H1 (cell line): ENCODE measurements around the gene PGGHG. TPM values are rescaled to one million over a fixed set of nuclear protein-coding genes. Genes with fewer than 3 reads are reported as not detected.

Experiments used
- CTCF ChIA-PET: fragments of 300-600 bp; sonication (Branson Sonifier 250); formaldehyde crosslinking; loops from one replicate; lab custom pipeline; 2021; ENCODE audit not compliant: partially characterized antibody; lab: Charles Lee
- POLR2A ChIA-PET: fragments of 300-600 bp; sonication (Branson Sonifier 250); formaldehyde crosslinking; loops from one replicate; lab custom pipeline; 2021; ENCODE audit warnings: inconsistent platforms; ENCODE audit not compliant: partially characterized antibody; lab: Charles Lee
- DNase-seq, 2 experiments: peaks; one replicate each; pipeline versions ENCODE4 v3.0.0 to v3.0.0-alpha.2; 2010 to 2022; ENCODE audit warnings: low spot score in 2 of 2, low read depth in 1 of 2, mixed read lengths in 1 of 2
- FAIRE-seq: peaks from 2 replicates; lab custom pipeline; 2011; peaks lifted over from hg19 to GRCh38; lab: Jason Lieb, UNC
- H2AFZ ChIP-seq: 2 replicates; pipeline ENCODE4 v1.8.1; 2012; ENCODE audit warnings: low read length, inconsistent platforms
- H2AK5ac ChIP-seq: 2 replicates; pipeline ENCODE4 v1.6.1; 2013; ENCODE audit warnings: low read depth, low read length
- H2BK120ac ChIP-seq: replicated peaks from 2 replicates; pipeline ENCODE3; 2013; ENCODE audit warnings: low read depth, low read length, inconsistent platforms
- H2BK12ac ChIP-seq: 2 replicates; pipeline ENCODE4 v1.6.1; 2013; ENCODE audit warnings: low read depth, low read length
- H2BK15ac ChIP-seq: 2 replicates; pipeline ENCODE4 v1.6.1; 2013; ENCODE audit warnings: low read length
- H2BK20ac ChIP-seq: 2 replicates; pipeline ENCODE4 v1.6.1; 2013; ENCODE audit warnings: low read length
- H2BK5ac ChIP-seq: 2 replicates; pipeline ENCODE4 v1.6.1; 2013; ENCODE audit warnings: low read depth, low read length
- H3K14ac ChIP-seq: 2 replicates; pipeline ENCODE4 v1.6.1; 2013; ENCODE audit warnings: inconsistent platforms; ENCODE audit not compliant: insufficient read length
- H3K18ac ChIP-seq: 2 replicates; pipeline ENCODE4 v1.6.1; 2013; ENCODE audit warnings: low read length; ENCODE audit errors: extremely low read depth
- H3K23ac ChIP-seq: 2 replicates; pipeline ENCODE4 v1.6.1; 2013; ENCODE audit warnings: inconsistent platforms; ENCODE audit not compliant: insufficient read length
- H3K23me2 ChIP-seq: 2 replicates; pipeline ENCODE4 v1.6.1; 2013; ENCODE audit warnings: low read depth, low read length
- H3K27ac ChIP-seq: 2 replicates; pipeline ENCODE4 v1.6.1; 2011; ENCODE audit warnings: low read depth, low read length, inconsistent platforms
- H3K27me3 ChIP-seq, 4 experiments: replicated peaks in 1 of 4; 1 replicate in 1 of 4; 2 replicates in 3 of 4; pipeline versions ENCODE4 v1.6.1 to v1.8.1; 2011 to 2013; ENCODE audit warnings: low read length in 3 of 4, mild to moderate bottlenecking in 3 of 4, inconsistent platforms in 2 of 4, mixed read lengths in 2 of 4, moderate library complexity in 1 of 4; ENCODE audit not compliant: control insufficient read depth in 3 of 4, insufficient read depth in 3 of 4; ENCODE audit errors: extremely low read depth in 1 of 4
- H3K36me3 ChIP-seq, 4 experiments: 2 replicates each; pipeline versions ENCODE4 v1.6.1 to v1.8.1; 2011 to 2013; ENCODE audit warnings: mild to moderate bottlenecking in 4 of 4, low read length in 3 of 4, moderate library complexity in 2 of 4, control low read depth in 1 of 4, inconsistent platforms in 1 of 4; ENCODE audit not compliant: insufficient read depth in 4 of 4, control insufficient read depth in 2 of 4
- H3K4ac ChIP-seq: replicated peaks from 2 replicates; pipeline ENCODE3; 2013; ENCODE audit warnings: low read length, low read depth, mixed read lengths, inconsistent platforms; ENCODE audit not compliant: insufficient read length
- H3K4me1 ChIP-seq, 4 experiments: replicated peaks in 1 of 4; 1 replicate in 1 of 4; 2 replicates in 3 of 4; pipeline versions ENCODE4 v1.6.1 to v1.8.1; 2011 to 2013; ENCODE audit warnings: low read length in 3 of 4, inconsistent platforms in 2 of 4, mixed read lengths in 1 of 4; ENCODE audit not compliant: insufficient read depth in 4 of 4, control insufficient read depth in 3 of 4
- H3K4me2 ChIP-seq, 2 experiments: 2 replicates each; pipeline versions ENCODE4 v1.6.1 to v1.8.1; 2011 to 2013; ENCODE audit warnings: low read depth in 2 of 2, low read length in 2 of 2, control low read depth in 1 of 2, inconsistent platforms in 1 of 2, mild to moderate bottlenecking in 1 of 2; ENCODE audit not compliant: insufficient read depth in 1 of 2
- H3K4me3 ChIP-seq, 4 experiments: fragments of 200-600, 300-600 bp in 1 of 4; sonication (generic), shearing (Covaris generic), sonication (Bioruptor Twin) in 1 of 4; 2 replicates each; pipeline versions ENCODE4 v1.5.1 to v1.8.1; 2011 to 2016; ENCODE audit warnings: low read length in 4 of 4, low read depth in 3 of 4, control low read depth in 2 of 4, inconsistent platforms in 2 of 4, mild to moderate bottlenecking in 2 of 4, mixed read lengths in 1 of 4, moderate library complexity in 1 of 4; ENCODE audit not compliant: insufficient read depth in 2 of 4; ENCODE audit errors: extremely low read depth in 1 of 4
- H3K56ac ChIP-seq: replicated peaks from 2 replicates; pipeline ENCODE3; 2013; ENCODE audit warnings: low read depth, mild to moderate bottlenecking, mixed read lengths, low read length, inconsistent platforms; ENCODE audit not compliant: insufficient read length
- H3K79me1 ChIP-seq: 2 replicates; pipeline ENCODE4 v1.6.1; 2013; ENCODE audit warnings: low read depth, low read length, control low read depth
- H3K79me2 ChIP-seq, 2 experiments: 2 replicates each; pipeline versions ENCODE4 v1.6.1 to v1.8.1; 2012 to 2013; ENCODE audit warnings: low read length in 2 of 2, mild to moderate bottlenecking in 2 of 2, inconsistent platforms in 1 of 2; ENCODE audit not compliant: insufficient read depth in 2 of 2, control insufficient read depth in 1 of 2
- H3K9ac ChIP-seq, 4 experiments: replicated peaks in 1 of 4; 1 replicate in 1 of 4; 2 replicates in 3 of 4; pipeline versions ENCODE4 v1.6.1 to v1.8.1; 2011 to 2013; ENCODE audit warnings: low read depth in 3 of 4, low read length in 3 of 4, control low read depth in 2 of 4, mild to moderate bottlenecking in 2 of 4, moderate library complexity in 2 of 4, inconsistent platforms in 1 of 4; ENCODE audit errors: extremely low read depth in 1 of 4
- H3K9me3 ChIP-seq, 2 experiments: 2 replicates each; pipeline versions ENCODE4 v1.6.1 to v1.8.1; 2012 to 2013; ENCODE audit warnings: mild to moderate bottlenecking in 2 of 2, moderate library complexity in 2 of 2, control low read depth in 1 of 2, inconsistent platforms in 1 of 2, low read depth in 1 of 2, low read length in 1 of 2, mixed read lengths in 1 of 2; ENCODE audit not compliant: insufficient read depth in 2 of 2
- H4K20me1 ChIP-seq, 2 experiments: replicated peaks in 1 of 2; 2 replicates each; pipeline versions ENCODE3 to v1.8.1; 2011 to 2013; ENCODE audit warnings: inconsistent platforms in 2 of 2, low read length in 2 of 2, mild to moderate bottlenecking in 1 of 2; ENCODE audit not compliant: insufficient read depth in 2 of 2, control insufficient read depth in 1 of 2
- H4K5ac ChIP-seq: 2 replicates; pipeline ENCODE4 v1.6.1; 2013; ENCODE audit warnings: low read length, low read depth, mixed read lengths, inconsistent platforms; ENCODE audit not compliant: insufficient read length
- H4K8ac ChIP-seq: 2 replicates; pipeline ENCODE4 v1.8.0; 2013; ENCODE audit warnings: mild to moderate bottlenecking, moderate library complexity, low read length, inconsistent platforms; ENCODE audit not compliant: insufficient read depth; ENCODE audit errors: extremely low read depth
- H4K91ac ChIP-seq: replicated peaks from 2 replicates; pipeline ENCODE3; 2013; ENCODE audit warnings: low read length, mixed read lengths, inconsistent platforms; ENCODE audit not compliant: insufficient read length
- CBX5 ChIP-seq: fragments of 300-800, 300-1000 bp; sonication (generic); IDR thresholded peaks from 2 replicates; pipeline ENCODE4 v1.7.1; 2016; ENCODE audit warnings: antibody characterized with exemption, low read length, low read depth
- CHD2 ChIP-seq: IDR thresholded peaks from 2 replicates; pipeline ENCODE4 v1.6.1; 2012; ENCODE audit warnings: low read length, improper control_type of control experiment
- FOSL1 ChIP-seq: IDR thresholded peaks from 2 replicates; pipeline ENCODE4 v1.6.1; 2011; ENCODE audit warnings: mild to moderate bottlenecking, low read depth, low read length, moderate library complexity; ENCODE audit not compliant: insufficient read depth
- JUN ChIP-seq: IDR thresholded peaks from 2 replicates; pipeline ENCODE4 v1.6.1; 2011; ENCODE audit warnings: low read depth, mild to moderate bottlenecking, improper control_type of control experiment, low read length
- KDM1A ChIP-seq: fragments of 200-600, 300-600 bp; sonication (generic); IDR thresholded peaks from 2 replicates; pipeline ENCODE4 v1.7.1; 2016; ENCODE audit warnings: mild to moderate bottlenecking, low read length, borderline replicate concordance
- POLR2A ChIP-seq, 2 experiments: IDR thresholded peaks; 1 replicate in 1 of 2; 2 replicates in 1 of 2; pipeline ENCODE4 v1.6.1; 2011; ENCODE audit warnings: low read depth in 2 of 2, low read length in 2 of 2, mild to moderate bottlenecking in 2 of 2; ENCODE audit errors: control extremely low read depth in 1 of 2
- RBBP5 ChIP-seq: IDR thresholded peaks from 2 replicates; pipeline ENCODE4 v1.7.1; 2012; ENCODE audit warnings: low read depth, mild to moderate bottlenecking, inconsistent platforms, low read length, moderate library complexity, borderline replicate concordance
- SIN3A ChIP-seq, 2 experiments: IDR thresholded peaks in 1 of 2; conservative IDR thresholded peaks in 1 of 2; 2 replicates each; pipeline ENCODE4 v1.6.1; 2011 to 2012; ENCODE audit warnings: low read length in 2 of 2, improper control_type of control experiment in 1 of 2, low read depth in 1 of 2, mild to moderate bottlenecking in 1 of 2
- SIRT6 ChIP-seq: IDR thresholded peaks from one replicate; pipeline ENCODE4 v1.7.1; 2012; ENCODE audit warnings: low read length, inconsistent platforms
- SP4 ChIP-seq: IDR thresholded peaks from 2 replicates; pipeline ENCODE4 v1.6.1; 2012; ENCODE audit warnings: low read length, inconsistent platforms
- TAF1 ChIP-seq: IDR thresholded peaks from 2 replicates; pipeline ENCODE4 v1.6.1; 2011; ENCODE audit warnings: mild to moderate bottlenecking, low read depth, low read length
- TEAD4 ChIP-seq: IDR thresholded peaks from 2 replicates; pipeline ENCODE4 v1.6.1; 2012; ENCODE audit warnings: low read depth, low read length, inconsistent platforms, mixed read lengths
- ZNF274 ChIP-seq: IDR thresholded peaks from 2 replicates; pipeline ENCODE4 v1.7.0; 2012; ENCODE audit warnings: low read length, borderline replicate concordance; ENCODE audit errors: extremely low read depth
- WGBS, 2 experiments: shearing (Covaris generic) in 1 of 2; methylation state at CpG; one replicate each; pipeline versions ENCODE4 v1.1.6 to v1.1.7; 2013 to 2015; ENCODE audit warnings: low lambda C conversion rate in 2 of 2, mixed read lengths in 2 of 2, inconsistent platforms in 1 of 2, low coverage in 1 of 2, missing lambda C conversion rate in 1 of 2; ENCODE audit not compliant: insufficient replicate concordance in 2 of 2, insufficient coverage in 1 of 2, insufficient read length in 1 of 2; ENCODE audit errors: extremely low coverage in 1 of 2, missing lambda C conversion rate in 1 of 2; 5-methylcytosine and 5-hydroxymethylcytosine counted together
- polyA plus RNA-seq, 7 experiments: library from polyadenylated mRNA; depleted of rRNA in 3 of 7; stranded (reverse) in 5 of 7; unstranded in 2 of 7; fragments of >200 nt in 5 of 7; fragments of 200-250 nt in 2 of 7; gene quantifications; 1 replicate in 5 of 7; 2 replicates in 1 of 7; 4 replicates in 1 of 7; pipeline versions ENCODE4 v1.2.1 to v1.2.3, GENCODE V29; 2011 to 2013; ENCODE audit warnings: missing spikeins in 2 of 7, mixed read lengths in 2 of 7
- total RNA-seq: library from RNA; stranded (reverse); fragmentation: NEBNext Ultra II Directional; extraction: Animal tissue kit (Norgen Biotek cat#: 25700); gene quantifications from 2 replicates; pipeline ENCODE4 v1.2.1, GENCODE V29; 2021

The PGGHG gene
- total and polyA plus RNA-seq, 2 of the 8 experiments (the other 6 are each of a cell fraction or from before 2014, with no cell fraction given), result 34.8 to 60.7 TPM

DNA sequence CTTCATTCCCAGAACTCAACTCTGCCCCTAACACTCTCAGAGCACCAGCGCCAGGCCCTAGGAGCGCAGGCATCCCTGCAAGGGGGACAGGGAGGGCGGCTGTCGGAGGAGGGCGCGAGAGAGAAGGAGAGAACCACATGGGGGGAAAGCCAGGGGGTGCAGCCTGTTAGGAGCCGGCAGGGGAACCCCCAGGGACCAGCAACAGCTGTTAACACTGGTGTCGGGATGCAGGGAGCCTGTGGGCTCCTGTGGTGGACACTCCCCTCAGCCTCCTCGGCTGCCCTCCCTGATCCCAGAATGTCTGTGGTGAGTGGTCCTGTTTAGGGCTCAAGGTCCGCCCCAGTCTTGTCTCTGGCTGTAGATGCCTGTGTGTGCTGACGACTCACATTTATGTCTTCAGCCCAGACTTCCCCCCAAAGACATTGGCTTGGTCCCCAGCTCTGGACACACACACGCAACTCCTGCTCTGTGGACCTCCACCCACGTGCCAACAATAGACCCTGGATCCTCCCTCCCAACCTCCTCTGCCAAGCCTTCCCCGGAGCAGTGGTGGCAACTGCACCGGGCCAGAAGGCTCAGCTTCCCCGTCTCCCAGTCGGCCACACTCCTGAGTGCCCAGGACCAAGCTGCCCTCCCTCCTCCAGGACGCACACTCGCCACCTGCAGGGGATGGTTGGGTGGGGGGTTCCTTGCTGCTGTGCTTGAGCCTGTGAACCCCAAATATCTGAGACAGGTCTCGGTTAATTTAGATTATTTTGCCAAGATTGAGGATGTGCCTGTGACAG, 11.2 kb downstream of the PGGHG start:
- POLR2A ChIA-PET, result interaction anchor here (0.8 to 5.2 kb wide), 12 partner anchors 9 to 118 kb away, joined by 3 to 51 read pairs (median 4); partner anchors contain the start of gene PGGHG
- Histone ChIP-seq H3K56ac (no peak overlapping the region), H4K5ac (peak overlapping the region; percentile 39), H2BK12ac (peak overlapping the region; percentile 100), H3K4me3 (no peak overlapping the region), H3K18ac (peak overlapping the region; percentile 93), H2AK5ac (peak overlapping the region; percentile 93), H3K4me1 (peaks cover 6 to 29% (median 15%) of the 10 kb centered on the region in 4 experiments), H3K79me1 (no peaks in the 10 kb centered on the region), H2BK15ac (peak overlapping the region; percentile 66; the same call in 1 of the 2 replicates), H3K23me2 (no peaks in the 10 kb centered on the region), H3K9ac (no peak overlapping the region), H3K27ac (no peak overlapping the region), H4K8ac (no peak overlapping the region; the same call in 1 of the 2 replicates), H2BK20ac (peak overlapping the region; percentile 23; the same call in 1 of the 2 replicates), H3K9me3 (no peaks in the 10 kb centered on the region), H3K23ac (no peak overlapping the region), H4K91ac (peak overlapping the region; percentile 99), H3K14ac (no peak overlapping the region), H3K27me3 (no peaks in the 10 kb centered on the region; a peak in 1 of 7 replicates), H2AFZ (no peak overlapping the region), H3K79me2 (no peaks in the 10 kb centered on the region), H3K4me2 (peak overlapping the region in 1 of 2 experiments; percentile 16; a peak in 1 of 4 replicates), H2BK5ac (peak overlapping the region; percentile 82; the same call in 1 of the 2 replicates), H3K4ac (peak overlapping the region; percentile 81), H2BK120ac (peak overlapping the region; percentile 71), H3K36me3 (peaks cover 0 to under 1% (median 0%) of the 10 kb centered on the region in 4 experiments; a peak in 1 of 8 replicates), H4K20me1 (no peaks in the 10 kb centered on the region)
- CTCF ChIA-PET, result interaction anchor here (0.6 to 3.5 kb wide), 12 partner anchors 10 to 101 kb away, joined by 3 to 31 read pairs (median 4); no protein-coding TSS in a partner anchor
- no peak for FAIRE-seq
- WGBS, 2 experiments, result 73% methylated on average over 16 of the region's 20 CpGs; no CpG with 5 or more reads in 1 of the 2 experiments
- no peak for DNase-seq
- no peak for TF ChIP-seq JUN
- no peak for TF ChIP-seq CBX5
- no peak for TF ChIP-seq CHD2
- no peak for TF ChIP-seq FOSL1
- TF ChIP-seq KDM1A, result no peak
- TF ChIP-seq ZNF274, result no peak
- TF ChIP-seq RBBP5, result no peak
- no peak for TF ChIP-seq TEAD4
- peak in 1 of 2 experiments; percentile 34; a peak in 1 of 3 replicates for TF ChIP-seq POLR2A (IDR thresholded peaks at IDR 0.05; ENCODE audit: control extremely low read depth in 1 of 2, low read depth in 2 of 2, low read length in 2 of 2)
- no peak for TF ChIP-seq SP4
- TF ChIP-seq SIRT6, result no peak
- no peak for TF ChIP-seq TAF1
- TF ChIP-seq SIN3A (conservative IDR thresholded peaks at IDR 0.05 in 1 of 2, IDR thresholded peaks at IDR 0.05 in 1 of 2; ENCODE audit: low read depth in 1 of 2, low read length in 2 of 2), result no peak
